Measurements from ENCODE around the gene GARS1.
A peak's percentile ranks its signal among the peaks of the same experiment; 100 is the strongest.

The GARS1 gene

DNA sequence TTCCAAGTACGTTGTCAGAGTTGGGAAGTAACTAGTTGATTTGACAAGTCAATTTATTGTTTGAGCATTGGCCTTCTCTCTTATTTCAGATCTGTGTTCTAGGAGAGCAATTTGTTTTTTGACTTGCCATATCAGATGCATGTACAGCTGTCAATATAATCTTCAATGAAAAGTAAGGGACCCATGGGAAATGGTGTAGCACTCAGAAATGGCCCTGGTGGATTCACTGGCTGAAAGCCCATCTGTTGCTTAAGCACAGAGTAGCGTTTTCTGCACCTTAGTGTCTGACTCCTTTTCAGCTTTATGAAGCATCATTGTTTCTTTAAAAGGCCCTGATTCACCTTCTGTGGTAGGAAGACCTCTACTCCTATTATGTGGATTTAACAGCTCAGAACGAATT is 10.2 kb downstream of the GARS1 start:
- TF ChIP-seq CTCF (IDR thresholded peaks at IDR 0.05; ENCODE audit: insufficient read depth, low read depth, low read length, missing control alignments) = no peak
- no peak for DNase-seq (ENCODE audit: low read depth)

DNA sequence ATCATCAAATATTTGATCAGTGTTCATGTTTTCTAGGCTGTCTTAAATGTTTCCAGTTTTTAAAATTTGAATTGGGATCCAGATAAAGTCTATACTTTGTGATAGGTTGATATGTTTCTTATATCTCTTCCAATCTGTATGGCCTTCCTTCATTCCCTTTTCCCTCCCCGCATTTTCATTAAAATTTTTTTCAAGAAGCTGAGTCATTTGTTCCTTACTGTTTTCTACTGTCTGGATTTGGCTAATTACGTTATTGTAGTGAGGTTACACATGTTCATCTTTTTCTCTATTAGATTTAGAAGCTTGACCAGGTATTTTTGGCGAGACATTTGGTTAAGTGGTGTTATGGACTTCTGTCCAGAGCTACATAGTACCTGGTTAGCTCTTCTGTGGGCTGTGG is 11.2 kb downstream of the GARS1 start:
- no peak for TF ChIP-seq CTCF (IDR thresholded peaks at IDR 0.05; ENCODE audit: insufficient read depth, low read depth, low read length, missing control alignments)
- no peak overlapping the region for H3K4me3 ChIP-seq (ENCODE audit: low read length)
- no peak for DNase-seq (ENCODE audit: low read depth)

More for the DNA sequence above, 10.2 kb downstream of the GARS1 start:
- H3K4me3 ChIP-seq (ENCODE audit: low read length) = no peak overlapping the region

DNA sequence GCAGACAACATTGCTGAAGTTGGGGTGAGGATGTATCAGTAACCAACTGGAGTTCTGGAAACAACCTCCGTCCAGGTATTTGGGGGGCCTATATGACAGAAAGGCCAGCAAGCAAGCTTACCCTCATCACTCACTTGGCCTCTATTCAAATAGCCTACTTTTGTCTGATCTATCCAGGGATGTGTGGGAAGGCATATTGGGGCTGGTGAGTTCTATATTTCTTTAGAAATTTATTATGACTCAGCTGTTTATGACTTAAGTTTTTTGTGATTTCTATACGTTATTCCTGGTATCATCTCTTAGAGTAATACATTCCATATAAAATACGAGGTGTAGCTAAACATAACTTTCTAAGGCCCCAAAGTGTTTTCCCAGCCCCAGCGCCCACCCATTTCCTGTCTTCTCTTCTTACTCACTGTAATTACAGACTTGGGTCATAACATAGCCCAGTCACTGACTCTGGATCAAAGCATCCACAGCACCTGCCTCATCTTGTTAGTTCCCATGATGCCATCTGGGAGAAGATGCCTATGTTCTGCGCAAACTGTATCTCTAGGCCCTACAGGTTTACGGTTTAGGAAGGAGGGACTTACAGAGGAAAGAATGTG is 18.1 kb downstream of the GARS1 start:
- TF ChIP-seq CTCF (IDR thresholded peaks at IDR 0.05; ENCODE audit: insufficient read depth, low read depth, low read length, missing control alignments) = no peak
- peak; percentile 88 for DNase-seq (ENCODE audit: low read depth)
- H3K4me3 ChIP-seq (ENCODE audit: low read length) = no peak overlapping the region

- no peak for TF ChIP-seq CTCF (IDR thresholded peaks at IDR 0.05; ENCODE audit: insufficient read depth, low read depth, low read length, missing control alignments)
- H3K4me3 ChIP-seq (ENCODE audit: low read length) = no peak overlapping the region
- peak; percentile 21 for DNase-seq (ENCODE audit: low read depth)
These were observed 19.0 kb downstream of the GARS1 start for GRCh38 chr7:30613366-30614325.

GRCh38 chr7:30616318-30616717 is 21.6 kb downstream of the GARS1 start:
- TF ChIP-seq CTCF (IDR thresholded peaks at IDR 0.05; ENCODE audit: insufficient read depth, low read depth, low read length, missing control alignments) = no peak
- no peak overlapping the region for H3K4me3 ChIP-seq (ENCODE audit: low read length)
- DNase-seq (ENCODE audit: low read depth) = no peak

- H3K4me3 ChIP-seq (ENCODE audit: low read length) = no peak overlapping the region
- no peak for TF ChIP-seq CTCF (IDR thresholded peaks at IDR 0.05; ENCODE audit: insufficient read depth, low read depth, low read length, missing control alignments)
- DNase-seq (ENCODE audit: low read depth) = no peak
These were observed 22.7 kb downstream of the GARS1 start for GRCh38 chr7:30617359-30617758.
